Activated CD8-positive, alpha-beta memory T cell treated with anti-CD3 and anti-CD28 coated beads for 4 hours (primary cell): ENCODE data around the gene AREL1.

Experiments used
- DNase-seq, 2 donors: peaks; one replicate each; pipeline ENCODE4 v3.0.0-alpha.2; 2020; ENCODE audit warnings: low read depth in 2 of 2

AREL1 gene

DNA sequence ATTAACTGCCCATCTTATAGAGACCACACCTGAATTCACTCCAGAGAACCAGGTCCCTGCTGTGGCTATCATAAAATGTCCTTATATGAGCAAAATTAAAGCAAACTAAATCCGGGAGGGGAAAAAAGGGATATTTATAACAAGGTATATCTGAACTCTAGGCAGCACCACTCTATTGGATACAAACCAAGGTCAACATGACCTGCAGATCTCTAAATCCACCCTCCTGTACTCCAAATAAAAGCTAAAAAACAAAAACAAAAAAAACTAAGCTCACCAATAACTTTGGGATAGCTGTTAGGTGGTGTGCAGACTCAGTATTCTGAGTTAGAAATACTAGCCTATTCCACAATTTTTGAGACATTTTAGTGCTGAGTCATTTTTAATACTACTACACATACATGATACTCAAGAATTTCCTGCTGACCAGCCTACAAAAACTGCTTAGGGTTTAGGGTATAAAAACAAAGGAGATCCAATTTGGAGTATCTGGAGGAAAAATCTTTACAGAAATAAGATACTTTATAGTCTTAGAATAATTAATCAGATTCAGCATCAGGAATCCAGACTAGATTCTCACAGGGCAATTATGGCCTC is 54.2 kb downstream of the AREL1 start:
- no peak for DNase-seq

GRCh38 chr14:74656964-74657363 is 55.9 kb downstream of the AREL1 start:
- no peak for DNase-seq

GRCh38 chr14:74655599-74656395 is 57.1 kb downstream of the AREL1 start:
- DNase-seq: no peak

- no peak for DNase-seq
These were observed 57.9 kb downstream of the AREL1 start for GRCh38 chr14:74654931-74655330.

DNA sequence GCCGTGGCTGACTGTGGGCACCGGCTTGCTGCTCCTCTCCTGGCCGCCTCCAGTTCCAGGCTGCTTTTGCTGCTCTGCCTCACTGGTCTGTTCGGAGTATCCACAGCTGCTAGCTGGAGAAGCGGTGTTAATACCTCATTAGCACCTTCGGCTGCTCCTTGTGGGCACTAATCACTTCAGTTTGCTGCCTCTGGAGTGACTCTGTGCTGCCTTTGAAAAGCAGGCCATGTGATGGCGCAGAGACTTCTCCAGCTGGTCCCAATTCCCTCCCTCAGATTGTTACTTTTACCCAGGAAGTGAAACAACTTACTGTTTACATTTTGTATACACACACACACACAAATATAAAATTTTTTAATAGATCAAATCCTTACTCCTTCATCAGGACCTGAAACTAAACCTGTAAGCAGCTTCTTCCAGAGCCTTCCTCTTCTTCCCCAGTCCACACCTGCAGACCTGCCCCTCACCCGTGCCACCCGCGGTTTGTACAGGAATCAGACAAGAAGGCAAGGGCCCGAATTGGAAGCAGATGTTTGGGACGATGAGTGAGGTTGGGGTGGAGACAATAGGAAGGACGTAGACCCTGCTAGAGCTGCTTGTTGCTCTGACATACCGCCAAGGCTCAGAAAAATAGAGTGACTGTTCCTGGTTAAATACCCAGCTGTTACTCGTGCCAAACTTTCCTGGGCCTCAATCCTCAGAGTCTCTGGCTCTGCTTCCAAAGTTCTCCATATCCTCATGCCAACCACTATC is 59.3 kb downstream of the AREL1 start:
- no peak for DNase-seq

GRCh38 chr14:74652541-74652940 is 60.3 kb downstream of the AREL1 start:
- DNase-seq: no peak

DNA sequence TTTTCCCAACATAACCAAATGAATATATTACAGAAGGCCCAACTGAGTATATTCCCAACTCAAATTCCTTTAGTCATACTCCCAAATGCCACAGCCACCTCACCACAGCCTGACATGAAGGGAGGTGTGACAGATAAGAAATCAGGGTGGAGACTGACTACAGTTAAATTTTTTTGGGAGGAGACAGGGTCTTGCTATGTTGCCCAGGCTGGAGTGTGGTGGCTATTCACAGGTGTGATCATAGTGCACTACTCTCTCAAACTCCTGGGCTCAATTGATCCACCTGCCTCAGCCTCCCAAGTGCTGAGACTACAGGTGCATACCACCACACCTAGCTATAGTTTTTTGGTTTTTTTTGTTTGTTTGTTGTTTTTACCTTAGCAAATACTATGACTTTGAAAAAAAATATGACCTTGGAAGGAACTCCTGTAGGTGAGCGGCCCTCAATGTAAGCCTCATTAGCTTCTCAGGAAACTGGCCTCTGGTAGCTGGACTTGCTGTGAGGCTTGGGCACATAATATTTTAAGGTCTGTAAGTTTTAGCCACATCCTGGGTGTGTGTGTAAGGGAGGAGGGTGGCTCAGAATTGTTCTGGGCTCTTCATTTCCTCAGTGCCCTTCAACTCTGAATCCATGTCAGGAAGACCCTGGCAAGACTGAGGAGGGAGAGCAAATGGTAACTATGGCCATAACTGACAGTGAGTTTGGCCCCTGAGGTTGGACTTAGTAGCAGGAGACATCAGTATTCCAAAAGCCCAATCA is 61.8 kb downstream of the AREL1 start:
- no peak for DNase-seq

GRCh38 chr14:74649673-74650072 is 63.2 kb downstream of the AREL1 start:
- no peak for DNase-seq

DNA sequence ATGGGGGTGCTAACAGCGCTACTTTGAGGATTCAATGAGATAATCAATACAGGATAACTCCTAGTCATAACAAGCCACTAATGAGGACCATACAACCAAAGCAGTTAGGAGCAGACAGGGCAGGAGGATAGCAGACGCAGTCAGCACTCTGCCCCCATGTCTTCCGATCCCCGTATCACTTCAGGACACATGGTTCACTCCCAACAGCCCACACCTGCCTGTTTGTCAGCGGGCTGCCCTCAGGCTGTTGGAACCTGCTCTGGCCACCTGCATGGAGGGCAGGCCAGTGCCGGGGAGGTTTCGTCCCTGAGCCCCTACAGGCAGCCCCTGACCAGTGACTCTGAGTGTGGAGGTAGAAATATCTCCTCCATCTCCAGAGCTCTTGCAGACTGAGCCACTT is 63.7 kb downstream of the AREL1 start:
- no peak for DNase-seq

- no peak for DNase-seq
These were observed 64.3 kb downstream of the AREL1 start for GRCh38 chr14:74648601-74649000.

- DNase-seq: no peak
These were observed 65.0 kb downstream of the AREL1 start for GRCh38 chr14:74647678-74648461.

GRCh38 chr14:74647061-74647677 is 65.7 kb downstream of the AREL1 start:
- no peak for DNase-seq

DNA sequence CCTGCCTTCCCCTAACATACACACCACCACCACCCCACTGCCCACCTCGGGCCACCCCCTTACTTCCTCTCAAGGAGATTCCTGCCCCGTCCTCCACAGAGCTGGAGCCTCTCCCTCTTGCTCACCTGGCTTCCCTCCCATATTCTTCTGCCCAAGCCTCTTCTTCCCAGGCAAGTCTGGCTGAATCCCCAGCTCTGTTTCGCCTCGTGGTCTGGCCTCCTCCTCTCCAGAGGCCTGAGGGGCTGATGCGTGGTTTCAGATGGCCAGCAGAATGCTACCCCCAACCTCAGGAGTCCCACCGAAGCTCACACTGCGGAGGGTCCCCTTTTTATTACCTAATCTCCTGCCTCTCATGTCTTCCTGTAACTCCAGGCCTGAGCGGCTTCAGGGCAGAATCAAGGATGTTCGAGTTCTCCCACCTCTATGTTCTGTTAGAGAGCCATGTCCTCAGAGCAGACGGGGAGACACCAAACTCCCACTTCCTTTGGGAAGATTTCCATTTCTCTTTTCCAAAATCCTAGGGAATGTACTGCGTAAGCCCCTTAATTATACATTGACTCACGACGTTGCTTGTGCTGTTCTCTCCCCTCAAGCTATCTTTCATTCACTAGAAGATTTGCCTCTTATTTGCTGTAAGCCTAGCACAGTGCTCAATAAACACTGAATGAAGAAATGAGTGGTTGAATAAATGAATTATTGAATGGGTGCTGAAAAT is 67.0 kb downstream of the AREL1 start:
- no peak for DNase-seq

- DNase-seq: no peak
These were observed 67.6 kb downstream of the AREL1 start for GRCh38 chr14:74645244-74645643.

GRCh38 chr14:74641601-74642391 is 71.1 kb downstream of the AREL1 start:
- DNase-seq: no peak

DNA sequence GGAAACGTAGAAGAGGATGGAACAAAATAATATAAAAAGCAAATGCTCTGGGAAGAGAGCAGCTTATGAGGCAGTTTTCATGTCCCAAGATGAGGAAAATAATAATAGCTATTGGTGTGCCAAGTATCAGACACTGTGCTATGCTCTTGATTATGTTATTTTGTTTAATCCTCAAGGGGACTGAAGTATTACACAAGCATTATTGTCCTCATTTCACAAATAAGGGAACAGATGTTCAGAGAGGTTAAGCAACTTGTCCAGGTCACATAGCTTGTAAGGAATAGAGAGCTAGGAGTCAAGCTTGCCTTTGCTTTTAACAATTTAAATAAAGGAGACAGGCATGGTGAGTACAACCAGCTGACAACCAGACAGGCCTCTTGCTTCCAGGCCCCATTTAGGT is 73.9 kb downstream of the AREL1 start:
- no peak for DNase-seq

DNA sequence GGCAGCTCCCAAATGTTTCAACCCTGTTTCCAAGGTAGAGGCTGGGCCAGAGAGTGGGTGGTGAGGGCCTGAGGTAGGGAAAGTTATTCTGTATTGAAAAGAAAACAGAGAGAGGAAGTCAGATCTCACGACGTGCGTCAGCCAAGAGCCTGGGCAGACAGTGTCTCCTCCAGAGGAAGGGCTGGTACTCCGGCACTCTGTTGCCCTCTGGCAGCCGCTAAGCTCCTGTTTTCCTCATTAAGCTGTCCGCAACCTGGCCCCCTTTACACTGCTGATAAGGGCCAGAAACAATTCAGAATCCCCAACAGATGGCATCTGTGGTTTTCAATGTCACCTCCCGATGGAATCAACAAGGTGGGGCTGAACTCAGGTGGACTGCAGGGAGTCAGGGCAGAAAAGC is 74.8 kb downstream of the AREL1 start:
- DNase-seq: no peak

- DNase-seq: no peak
These were observed 75.7 kb downstream of the AREL1 start for GRCh38 chr14:74637178-74637550.

DNA sequence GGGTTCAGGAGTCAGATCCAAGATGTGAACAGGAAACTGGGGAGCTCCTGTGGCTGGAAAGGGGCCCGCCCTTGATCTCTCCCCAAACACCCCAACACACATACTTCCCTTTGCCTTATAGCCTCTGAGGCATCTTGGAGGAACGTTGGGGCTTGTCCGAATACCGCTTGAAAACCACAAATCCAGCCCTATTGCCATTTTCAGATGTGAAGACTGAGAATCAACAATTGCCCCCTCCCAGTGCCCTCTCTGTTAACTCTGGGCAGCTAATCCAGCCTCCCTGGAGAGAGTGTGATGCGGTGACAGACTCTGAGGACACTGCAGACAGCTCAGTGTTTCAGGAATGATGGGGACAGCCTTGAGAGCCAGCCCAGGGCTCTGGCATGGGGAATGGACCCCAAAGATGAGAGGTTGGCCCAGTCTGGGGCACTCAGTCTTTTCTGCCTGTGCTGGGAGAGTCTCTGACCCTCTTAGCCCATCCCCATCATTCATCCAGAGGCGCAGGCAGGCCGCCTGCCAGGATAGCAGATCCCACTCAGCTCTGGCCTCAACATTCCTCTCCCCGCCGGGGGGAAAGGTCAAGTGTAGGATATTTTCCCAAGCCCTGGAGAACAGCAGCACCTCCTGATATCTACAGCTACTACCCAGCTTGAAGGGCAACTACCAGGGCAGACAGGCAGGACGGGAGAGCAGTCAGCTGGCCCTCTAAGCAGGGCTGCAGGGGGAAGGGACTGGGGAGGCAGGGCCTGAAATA is 76.3 kb downstream of the AREL1 start:
- DNase-seq: no peak
